ENCODE data around the gene ALAS1.

GRCh38 chr3:52197842-52198625 is at the start of gene ALAS1:
- TF ChIP-seq, protein P1, sequence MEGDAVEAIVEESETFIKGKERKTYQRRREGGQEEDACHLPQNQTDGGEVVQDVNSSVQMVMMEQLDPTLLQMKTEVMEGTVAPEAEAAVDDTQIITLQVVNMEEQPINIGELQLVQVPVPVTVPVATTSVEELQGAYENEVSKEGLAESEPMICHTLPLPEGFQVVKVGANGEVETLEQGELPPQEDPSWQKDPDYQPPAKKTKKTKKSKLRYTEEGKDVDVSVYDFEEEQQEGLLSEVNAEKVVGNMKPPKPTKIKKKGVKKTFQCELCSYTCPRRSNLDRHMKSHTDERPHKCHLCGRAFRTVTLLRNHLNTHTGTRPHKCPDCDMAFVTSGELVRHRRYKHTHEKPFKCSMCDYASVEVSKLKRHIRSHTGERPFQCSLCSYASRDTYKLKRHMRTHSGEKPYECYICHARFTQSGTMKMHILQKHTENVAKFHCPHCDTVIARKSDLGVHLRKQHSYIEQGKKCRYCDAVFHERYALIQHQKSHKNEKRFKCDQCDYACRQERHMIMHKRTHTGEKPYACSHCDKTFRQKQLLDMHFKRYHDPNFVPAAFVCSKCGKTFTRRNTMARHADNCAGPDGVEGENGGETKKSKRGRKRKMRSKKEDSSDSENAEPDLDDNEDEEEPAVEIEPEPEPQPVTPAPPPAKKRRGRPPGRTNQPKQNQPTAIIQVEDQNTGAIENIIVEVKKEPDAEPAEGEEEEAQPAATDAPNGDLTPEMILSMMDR (conservative IDR thresholded peaks at IDR 0.05 in 1 of 2, IDR thresholded peaks at IDR 0.05 in 1 of 2; ENCODE audit: extremely low read depth in 1 of 2, insufficient read depth in 1 of 2, low read depth in 1 of 2, low read length in 2 of 2), result no peak
- TF ChIP-seq EZH2 (IDR thresholded peaks at IDR 0.05; ENCODE audit: borderline replicate concordance, low read length), result no peak
